GM18502 (cell line): ENCODE data around the gene LBHD1.
"Not testable (repeated sequence)": the region's sequence is repeated elsewhere in the genome, so short reads cannot be mapped to it uniquely, and the experiment has no call there.

ENCODE experiments used
- ATAC-seq: cut with Tn5 transposase; IDR thresholded peaks from one replicate; pipeline ENCODE4 v1.9.1; 2021; ENCODE audit warnings: mild to moderate bottlenecking; ENCODE audit not compliant: unreplicated experiment, poor library complexity

LBHD1 gene

GRCh38 chr11:62671608-62672389 lies at the start of gene LBHD1, which contains the start of gene UQCC3:
Gene LBHD1 (minus strand): TSS chr11:62672267. CDS start chr11:62670031, 2,236 bp downstream.
Gene UQCC3 (plus strand): TSS chr11:62671673. CDS start chr11:62671746, 73 bp downstream.
- ATAC-seq, result peak; percentile 62

- no peak for ATAC-seq
Observed at GRCh38 chr11:62719302-62719978, 47.4 kb upstream of the LBHD1 start.

- ATAC-seq, result no peak
Observed at GRCh38 chr11:62716816-62717215, 44.7 kb upstream of the LBHD1 start.

- ATAC-seq, result no peak
Observed at GRCh38 chr11:62716206-62716605, 44.1 kb upstream of the LBHD1 start.

- no peak for ATAC-seq
Observed at GRCh38 chr11:62715150-62716130, 43.4 kb upstream of the LBHD1 start.

GRCh38 chr11:62713343-62713742 lies 41.3 kb upstream of the LBHD1 start:
- no peak for ATAC-seq

GRCh38 chr11:62712861-62713260 lies 40.8 kb upstream of the LBHD1 start:
- no peak for ATAC-seq

GRCh38 chr11:62712276-62712812 lies 40.3 kb upstream of the LBHD1 start:
- ATAC-seq, result no peak

- peak; percentile 5 for ATAC-seq
Observed at GRCh38 chr11:62710001-62710345, 37.9 kb upstream of the LBHD1 start.

- ATAC-seq, result peak; percentile 73
Observed at GRCh38 chr11:62709247-62710000, 37.4 kb upstream of the LBHD1 start.

- no peak for ATAC-seq
Observed at GRCh38 chr11:62708793-62709192, 36.7 kb upstream of the LBHD1 start.

- no peak for ATAC-seq
Observed at GRCh38 chr11:62708392-62708791, 36.3 kb upstream of the LBHD1 start.

GRCh38 chr11:62707277-62707861 lies 35.3 kb upstream of the LBHD1 start, which contains the start of the genes BSCL2 and GNG3:
Gene BSCL2 (minus strand): TSS chr11:62707424. CDS start chr11:62707195, 229 bp downstream.
Gene GNG3 (plus strand): TSS chr11:62707676. CDS start chr11:62708296, 620 bp downstream.
- no peak for ATAC-seq

- no peak for ATAC-seq
Observed at GRCh38 chr11:62706850-62707247, 34.8 kb upstream of the LBHD1 start.

- peak; percentile 64 for ATAC-seq
Observed at GRCh38 chr11:62705880-62706849, 34.1 kb upstream of the LBHD1 start.

- no peak for ATAC-seq
Observed at GRCh38 chr11:62705413-62705812, 33.3 kb upstream of the LBHD1 start.

GRCh38 chr11:62703921-62704320 lies 31.9 kb upstream of the LBHD1 start:
- ATAC-seq, result not testable (repeated sequence)

GRCh38 chr11:62702246-62702645 lies 30.2 kb upstream of the LBHD1 start:
- ATAC-seq, result no peak
